HCT116 (cell line): ENCODE measurements around the gene PBLD. TPM values are rescaled to one million over a fixed set of nuclear protein-coding genes. Genes with fewer than 3 reads are reported as not detected.

Experiments
- ATAC-seq: fragments of 200-7000 bp; cut with Tn5 transposase; 2 replicates; pipeline ENCODE4 v1.9.1; 2020; ENCODE audit warnings: mild to moderate bottlenecking, moderate library complexity
- BruUV-seq: library from RNA; stranded (reverse); fragments of 400-500 nt; replicated peaks from 2 replicates; lab custom pipeline; 2021; lab: Mats Ljungman, UMichigan
- CTCF ChIA-PET: fragments of 300-600 bp; sonication (Branson Sonifier 250); formaldehyde crosslinking; loops from one replicate; lab custom pipeline; 2021; ENCODE audit warnings: antibody characterized with exemption; lab: Charles Lee
- POLR2A ChIA-PET: fragments of 300-600, 350-600 bp; sonication (Branson Sonifier 250); formaldehyde crosslinking; loops from one replicate; lab custom pipeline; 2021; ENCODE audit warnings: antibody characterized with exemption; lab: Charles Lee
- RAD21 ChIA-PET, 2 experiments: fragments of 300-600 bp; sonication (Branson Sonifier 250); formaldehyde crosslinking; loops; one replicate each; lab custom pipeline; 2023; ENCODE audit warnings: low total read pairs in 2 of 2; ENCODE audit not compliant: uncharacterized antibody in 2 of 2, unreplicated experiment in 2 of 2, low non-redundant PET in 1 of 2; lab: Charles Lee
- DNase-seq: peaks from one replicate; pipeline ENCODE4 v3.0.0-alpha.2; 2010; ENCODE audit warnings: low read depth, low spot score
- H2AFZ ChIP-seq: fragments of 200-600 bp; shearing (Covaris generic), sonication (generic); 2 replicates; pipeline ENCODE4 v1.6.1; 2017; ENCODE audit warnings: low read depth, mixed run types, mixed read lengths, antibody characterized with exemption, low read length; ENCODE audit not compliant: poor library complexity, severe bottlenecking
- H3K27ac ChIP-seq: 2 replicates; pipeline ENCODE4 v1.5.1; 2012; ENCODE audit warnings: low read depth, low read length
- H3K27me3 ChIP-seq: fragments of 200-600 bp; sonication (generic); 2 replicates; pipeline ENCODE4 v1.6.1; 2016; ENCODE audit warnings: mixed run types, low read length, mixed read lengths; ENCODE audit not compliant: insufficient read depth
- H3K36me3 ChIP-seq, 2 experiments: fragments of 200-500 bp in 1 of 2; fragments of 200-600 bp in 1 of 2; sonication (Bioruptor generic) in 1 of 2; sonication (generic) in 1 of 2; 2 replicates each; pipeline versions ENCODE4 v1.5.1 to v1.6.1; 2014 to 2016; ENCODE audit warnings: low read length in 2 of 2, inconsistent platforms in 1 of 2, mixed read lengths in 1 of 2, mixed run types in 1 of 2; ENCODE audit not compliant: insufficient read depth in 2 of 2, control insufficient read depth in 1 of 2
- H3K4me1 ChIP-seq, 2 experiments: fragments of 200-600 bp in 1 of 2; sonication (generic) in 1 of 2; 2 replicates each; pipeline versions ENCODE4 v1.5.1 to v1.6.1; 2012 to 2017; ENCODE audit warnings: low read length in 2 of 2, inconsistent platforms in 1 of 2, mild to moderate bottlenecking in 1 of 2, mixed read lengths in 1 of 2, mixed run types in 1 of 2, moderate library complexity in 1 of 2; ENCODE audit not compliant: insufficient read depth in 2 of 2, control insufficient read depth in 1 of 2
- H3K4me2 ChIP-seq: fragments of 200-600 bp; sonication (generic); 2 replicates; pipeline ENCODE4 v1.6.1; 2017; ENCODE audit warnings: mixed run types, low read length, mixed read lengths
- H3K4me3 ChIP-seq, 2 experiments: fragments of 200-600 bp in 1 of 2; sonication (generic) in 1 of 2; replicated peaks in 1 of 2; 2 replicates each; pipeline ENCODE4 v1.5.1; 2011 to 2016; ENCODE audit warnings: low read length in 2 of 2, control low read depth in 1 of 2, low read depth in 1 of 2, mild to moderate bottlenecking in 1 of 2, mixed read lengths in 1 of 2, mixed run types in 1 of 2
- H3K79me2 ChIP-seq: fragments of 200-600 bp; sonication (generic); 2 replicates; pipeline ENCODE4 v1.6.1; 2017; ENCODE audit warnings: mild to moderate bottlenecking, mixed run types, low read length, moderate library complexity, mixed read lengths; ENCODE audit not compliant: insufficient read depth
- H3K9ac ChIP-seq: fragments of 200-600 bp; sonication (generic); 2 replicates; pipeline ENCODE4 v1.6.1; 2016; ENCODE audit warnings: low read length, mixed read lengths
- H3K9me2 ChIP-seq: fragments of 200-600 bp; sonication (generic), shearing (Covaris generic); 2 replicates; pipeline ENCODE4 v1.6.1; 2017; ENCODE audit warnings: mixed run types, mild to moderate bottlenecking, moderate library complexity; ENCODE audit not compliant: insufficient read depth
- H3K9me3 ChIP-seq, 2 experiments: fragments of 200-500 bp in 1 of 2; fragments of 200-600 bp in 1 of 2; sonication (Bioruptor generic) in 1 of 2; sonication (generic) in 1 of 2; 2 replicates each; pipeline ENCODE4 v1.6.1; 2014 to 2017; ENCODE audit warnings: low read length in 2 of 2, mixed read lengths in 2 of 2, inconsistent platforms in 1 of 2, low read depth in 1 of 2, mild to moderate bottlenecking in 1 of 2, mixed run types in 1 of 2, moderate library complexity in 1 of 2; ENCODE audit not compliant: control insufficient read depth in 1 of 2, insufficient read depth in 1 of 2
- H4K20me1 ChIP-seq: fragments of 200-600 bp; sonication (generic), shearing (Covaris generic); 2 replicates; pipeline ENCODE4 v1.6.1; 2017; ENCODE audit warnings: mixed run types, mild to moderate bottlenecking, moderate library complexity; ENCODE audit not compliant: insufficient read depth
- FOSL1 ChIP-seq: IDR thresholded peaks from 2 replicates; pipeline ENCODE4 v1.6.1; 2012; ENCODE audit warnings: low read depth
- JUND ChIP-seq: IDR thresholded peaks from 2 replicates; pipeline ENCODE4 v1.6.1; 2012
- RAD21 ChIP-seq: IDR thresholded peaks from 2 replicates; pipeline ENCODE4 v1.6.1; 2012; ENCODE audit warnings: low read depth, mild to moderate bottlenecking
- SP1 ChIP-seq: IDR thresholded peaks from 2 replicates; pipeline ENCODE4 v1.6.1; 2012; ENCODE audit warnings: low read depth
- TCF7L2 ChIP-seq: IDR thresholded peaks from 2 replicates; pipeline ENCODE4 v1.7.0; 2011; ENCODE audit warnings: borderline replicate concordance, inconsistent platforms; ENCODE audit not compliant: insufficient read depth, insufficient read length; ENCODE audit errors: extremely low read depth
- ZBTB33 ChIP-seq: IDR thresholded peaks from 2 replicates; pipeline ENCODE4 v1.6.1; 2011; ENCODE audit warnings: mild to moderate bottlenecking, low read length, moderate library complexity; ENCODE audit not compliant: insufficient replicate concordance; ENCODE audit errors: extremely low read depth
- ZFX ChIP-seq: fragments of 450-650 bp; IDR thresholded peaks from 2 replicates; pipeline ENCODE4 v1.6.1; 2017
- intact Hi-C: fragments of 100-400 bp; cut with micrococcal nuclease; formaldehyde crosslinking; loops from 2 replicates; pipeline ENCODE4 v1.10.0; 2022
- total RNA-seq: library from RNA; stranded (reverse); gene quantifications from one replicate; pipeline ENCODE4 v1.2.1, GENCODE V29; 2021; ENCODE audit not compliant: unreplicated experiment
- TF ChIP-seq, protein P1 (sequence below): IDR thresholded peaks from 2 replicates; pipeline ENCODE4 v1.6.1; 2012; ENCODE audit warnings: low read depth
- TF ChIP-seq, protein P2 (sequence below): IDR thresholded peaks from 2 replicates; pipeline ENCODE4 v1.6.1; 2012

The PBLD gene
- total RNA-seq, 1 experiment from 2014 or later = 2.2 TPM

GRCh38 chr10:68269562-68270290, 63.0 kb downstream of the PBLD start:
- no peaks in the 10 kb centered on the region for H4K20me1 ChIP-seq
- no peaks in the 10 kb centered on the region for H3K79me2 ChIP-seq
- no TSS peak for BruUV-seq
- H2AFZ ChIP-seq = no peak overlapping the region
- no peaks in the 10 kb centered on the region for H3K36me3 ChIP-seq
- H3K4me2 ChIP-seq = no peak overlapping the region
- ATAC-seq (no peak), DNase-seq (no peak)
- no peak overlapping the region for H3K27ac ChIP-seq
- ChIA-PET POLR2A (no interaction called here), CTCF (no interaction called here), RAD21 (no interaction called here)
- H3K9me2 ChIP-seq = no peaks in the 10 kb centered on the region
- no peaks in the 10 kb centered on the region for H3K4me1 ChIP-seq
- H3K9ac ChIP-seq = no peak overlapping the region
- H3K4me3 ChIP-seq = no peak overlapping the region
- TF ChIP-seq, protein P1, sequence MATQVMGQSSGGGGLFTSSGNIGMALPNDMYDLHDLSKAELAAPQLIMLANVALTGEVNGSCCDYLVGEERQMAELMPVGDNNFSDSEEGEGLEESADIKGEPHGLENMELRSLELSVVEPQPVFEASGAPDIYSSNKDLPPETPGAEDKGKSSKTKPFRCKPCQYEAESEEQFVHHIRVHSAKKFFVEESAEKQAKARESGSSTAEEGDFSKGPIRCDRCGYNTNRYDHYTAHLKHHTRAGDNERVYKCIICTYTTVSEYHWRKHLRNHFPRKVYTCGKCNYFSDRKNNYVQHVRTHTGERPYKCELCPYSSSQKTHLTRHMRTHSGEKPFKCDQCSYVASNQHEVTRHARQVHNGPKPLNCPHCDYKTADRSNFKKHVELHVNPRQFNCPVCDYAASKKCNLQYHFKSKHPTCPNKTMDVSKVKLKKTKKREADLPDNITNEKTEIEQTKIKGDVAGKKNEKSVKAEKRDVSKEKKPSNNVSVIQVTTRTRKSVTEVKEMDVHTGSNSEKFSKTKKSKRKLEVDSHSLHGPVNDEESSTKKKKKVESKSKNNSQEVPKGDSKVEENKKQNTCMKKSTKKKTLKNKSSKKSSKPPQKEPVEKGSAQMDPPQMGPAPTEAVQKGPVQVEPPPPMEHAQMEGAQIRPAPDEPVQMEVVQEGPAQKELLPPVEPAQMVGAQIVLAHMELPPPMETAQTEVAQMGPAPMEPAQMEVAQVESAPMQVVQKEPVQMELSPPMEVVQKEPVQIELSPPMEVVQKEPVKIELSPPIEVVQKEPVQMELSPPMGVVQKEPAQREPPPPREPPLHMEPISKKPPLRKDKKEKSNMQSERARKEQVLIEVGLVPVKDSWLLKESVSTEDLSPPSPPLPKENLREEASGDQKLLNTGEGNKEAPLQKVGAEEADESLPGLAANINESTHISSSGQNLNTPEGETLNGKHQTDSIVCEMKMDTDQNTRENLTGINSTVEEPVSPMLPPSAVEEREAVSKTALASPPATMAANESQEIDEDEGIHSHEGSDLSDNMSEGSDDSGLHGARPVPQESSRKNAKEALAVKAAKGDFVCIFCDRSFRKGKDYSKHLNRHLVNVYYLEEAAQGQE = no peak
- TF ChIP-seq ZFX (no peak), SP1 (no peak), TCF7L2 (no peak), JUND (no peak), ZBTB33 (no peak), FOSL1 (no peak), RAD21 (no peak)
- TF ChIP-seq, protein P2, sequence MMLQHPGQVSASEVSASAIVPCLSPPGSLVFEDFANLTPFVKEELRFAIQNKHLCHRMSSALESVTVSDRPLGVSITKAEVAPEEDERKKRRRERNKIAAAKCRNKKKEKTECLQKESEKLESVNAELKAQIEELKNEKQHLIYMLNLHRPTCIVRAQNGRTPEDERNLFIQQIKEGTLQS = no peak
- H3K27me3 ChIP-seq = no peaks in the 10 kb centered on the region
- intact Hi-C loops = no loop called here
- no peaks in the 10 kb centered on the region for H3K9me3 ChIP-seq
